Ovary (tissue), 9 donors: Measurements from ENCODE around the gene ARHGAP22. TPM values are rescaled to one million over a fixed set of nuclear protein-coding genes. Genes with fewer than 3 reads are reported as not detected.
A peak's percentile ranks its signal among the peaks of the same experiment; 100 is the strongest.

Source experiments
- DNase-seq, 5 donors: peaks; one replicate each; pipeline ENCODE4 v3.0.0-alpha.2; 2019 to 2020
- H3K27ac ChIP-seq, 2 donors: fragments of 200-600 bp; one replicate each; pipeline versions ENCODE4 v1.5.1 to v1.8.0; 2019 to 2022
- H3K27me3 ChIP-seq: fragments of 200-600 bp; one replicate; pipeline ENCODE4 v1.8.0; 2022
- H3K36me3 ChIP-seq: fragments of 200-600 bp; sonication (generic); one replicate; pipeline ENCODE4 v1.5.1; 2019
- H3K4me1 ChIP-seq: one replicate; pipeline ENCODE4 v1.8.1; 2013; ENCODE audit warnings: mild to moderate bottlenecking, moderate library complexity; ENCODE audit not compliant: insufficient read depth
- H3K4me3 ChIP-seq: fragments of 200-600 bp; sonication (generic); one replicate; pipeline ENCODE4 v1.5.1; 2017
- H3K9me3 ChIP-seq, 2 donors: fragments of 200-600 bp in 1 of 2; sonication (generic) in 1 of 2; one replicate each; pipeline versions ENCODE4 v1.5.1 to v1.8.1; 2013 to 2019; ENCODE audit warnings: mild to moderate bottlenecking in 1 of 2, moderate library complexity in 1 of 2
- EP300 ChIP-seq: sonication (generic); formaldehyde crosslinking; IDR thresholded peaks from one replicate; pipeline ENCODE4 v1.6.1; 2017; ENCODE audit warnings: antibody characterized with exemption
- POLR2A ChIP-seq: fragments of 450-650 bp; IDR thresholded peaks from one replicate; pipeline ENCODE4 v1.6.1; 2017; ENCODE audit warnings: antibody characterized with exemption, mild to moderate bottlenecking, moderate library complexity
- WGBS, 3 donors: extraction: QIAGEN DNeasy Blood & Tissue Kit in 1 of 3; methylation state at CpG; one replicate each; pipeline versions ENCODE4 v1.1.5 to v1.1.7; 2013 to 2017; 5-methylcytosine and 5-hydroxymethylcytosine counted together
- intact Hi-C, 4 donors: fragments of 100-400 bp; cut with DNase I; formaldehyde crosslinking; loops; one replicate each; pipeline versions ENCODE4 v1.11.0 to v1.15.1; 2022 to 2023
- polyA plus RNA-seq, 2 donors: library from polyadenylated mRNA; stranded (reverse); fragments of 200-250 nt in 1 of 2; fragments of 350-450 nt in 1 of 2; fragmentation: Illumina TruSeq in 1 of 2; extraction: RNeasy Lipid Tissue Mini Kit (QIAGEN cat#74804) in 1 of 2; gene quantifications; one replicate each; pipeline ENCODE4 v1.2.3, GENCODE V29; 2013 to 2014
- total RNA-seq, 7 donors: library from RNA; depleted of rRNA in 2 of 7; stranded (reverse); fragments of >200 nt in 2 of 7; fragmentation: NEBNext Ultra II Directional in 3 of 7; extraction: Animal tissue kit (Norgen Biotek cat#: 25700) in 3 of 7; gene quantifications; one replicate each; pipeline versions ENCODE4 v1.1.0 to v1.2.4, GENCODE V29; 2016 to 2023
- TF ChIP-seq, protein P1 (sequence below), 3 donors: fragments of 450-650 bp in 2 of 3; fragments of 200-600 bp in 1 of 3; IDR thresholded peaks; one replicate each; pipeline versions ENCODE4 v1.5.1 to v1.8.0; 2016 to 2022; ENCODE audit warnings: antibody characterized with exemption in 3 of 3, mild to moderate bottlenecking in 1 of 3
- donor health status: DM: no; HTN: no; CAD: no; lungs with moderate emphysema.
- donor health status: DM: no; HTN: no; CAD: no.
- donor health status: Bipolar disorder and iron deficiency.
- donor health status: DM: yes; HTN: yes; CAD: no.
- donor health status: DM: no; HTN: no; CAD: no.
- donor health status: DM: yes; HTN: yes; CAD: no.

ARHGAP22 gene
- total and polyA plus RNA-seq, 9 donors: 3.9 to 14.3 (median 5.7) TPM

DNA sequence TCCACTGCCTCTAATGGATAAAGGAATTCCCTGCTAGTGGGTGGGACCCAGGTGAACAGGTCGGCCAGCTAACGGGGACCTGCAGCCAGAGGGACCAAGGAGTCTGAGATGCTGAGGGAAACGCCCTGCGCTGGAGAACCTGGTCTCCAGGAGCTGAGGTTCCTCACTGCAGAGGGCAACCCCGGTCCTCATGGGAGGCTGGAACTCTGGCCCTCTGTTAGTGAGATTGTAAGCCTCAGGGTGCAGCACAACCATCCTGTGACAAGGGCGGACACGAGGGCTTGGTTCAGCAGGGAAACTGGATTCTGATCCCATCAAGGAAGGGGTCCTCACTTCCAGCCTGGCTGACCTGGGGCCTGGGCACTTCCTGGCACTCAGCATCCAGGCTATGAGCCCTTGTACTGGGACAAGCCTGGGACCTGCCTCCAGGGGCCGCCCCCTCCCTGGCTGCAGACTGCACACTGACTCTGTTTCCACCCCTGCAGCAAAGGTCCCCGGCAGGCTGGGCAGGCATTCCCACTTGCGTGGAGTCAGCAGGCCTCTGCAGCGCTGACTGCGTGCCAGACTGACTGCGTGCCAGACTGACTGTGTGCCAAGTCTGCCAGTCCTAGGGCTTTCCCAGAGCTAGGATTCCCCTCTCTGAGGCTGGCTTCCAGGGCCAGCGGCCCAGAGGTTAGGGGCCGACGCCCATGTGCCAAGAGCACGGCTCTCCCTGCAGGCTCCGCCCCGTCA is 155.2 kb downstream of the ARHGAP22 start:
- no peaks in the 10 kb centered on the region for H3K36me3 ChIP-seq
- TF ChIP-seq EP300 (no peak), POLR2A (no peak)
- TF ChIP-seq, protein P1, sequence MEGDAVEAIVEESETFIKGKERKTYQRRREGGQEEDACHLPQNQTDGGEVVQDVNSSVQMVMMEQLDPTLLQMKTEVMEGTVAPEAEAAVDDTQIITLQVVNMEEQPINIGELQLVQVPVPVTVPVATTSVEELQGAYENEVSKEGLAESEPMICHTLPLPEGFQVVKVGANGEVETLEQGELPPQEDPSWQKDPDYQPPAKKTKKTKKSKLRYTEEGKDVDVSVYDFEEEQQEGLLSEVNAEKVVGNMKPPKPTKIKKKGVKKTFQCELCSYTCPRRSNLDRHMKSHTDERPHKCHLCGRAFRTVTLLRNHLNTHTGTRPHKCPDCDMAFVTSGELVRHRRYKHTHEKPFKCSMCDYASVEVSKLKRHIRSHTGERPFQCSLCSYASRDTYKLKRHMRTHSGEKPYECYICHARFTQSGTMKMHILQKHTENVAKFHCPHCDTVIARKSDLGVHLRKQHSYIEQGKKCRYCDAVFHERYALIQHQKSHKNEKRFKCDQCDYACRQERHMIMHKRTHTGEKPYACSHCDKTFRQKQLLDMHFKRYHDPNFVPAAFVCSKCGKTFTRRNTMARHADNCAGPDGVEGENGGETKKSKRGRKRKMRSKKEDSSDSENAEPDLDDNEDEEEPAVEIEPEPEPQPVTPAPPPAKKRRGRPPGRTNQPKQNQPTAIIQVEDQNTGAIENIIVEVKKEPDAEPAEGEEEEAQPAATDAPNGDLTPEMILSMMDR (IDR thresholded peaks at IDR 0.05): no peak
- peak in 1 of 5 donors; percentile 27 for DNase-seq
- H3K27me3 ChIP-seq: no peaks in the 10 kb centered on the region
- peaks cover 12% of the 10 kb centered on the region for H3K4me1 ChIP-seq
- H3K4me3 ChIP-seq: no peak overlapping the region
- 89 to 93% (median 90%) methylated on average over 19 of the region's 19 CpGs for WGBS, 3 donors
- no peaks in the 10 kb centered on the region for H3K9me3 ChIP-seq
- intact Hi-C loops: no loop called here
- no peak overlapping the region for H3K27ac ChIP-seq

DNA sequence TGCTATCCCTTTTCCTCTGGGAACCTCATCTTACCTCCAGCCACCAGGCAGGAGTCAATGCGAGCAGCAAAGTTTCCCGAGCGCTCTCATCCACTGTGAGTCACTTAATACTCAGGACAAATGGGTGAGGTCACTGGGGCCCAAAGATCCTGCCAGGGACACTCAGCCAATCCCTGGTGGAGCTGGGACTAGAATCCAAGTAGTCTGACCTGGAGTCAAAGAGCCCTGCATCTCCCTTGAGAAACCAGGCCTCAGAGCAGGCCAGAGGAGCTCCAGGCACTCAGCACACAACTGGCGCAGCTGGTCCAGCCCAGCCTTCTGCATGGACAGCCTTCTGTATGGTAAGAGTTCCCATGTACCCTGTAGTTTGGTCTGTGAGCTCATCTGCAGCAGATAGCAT is 156.1 kb downstream of the ARHGAP22 start:
- intact Hi-C loops: no loop called here
- TF ChIP-seq POLR2A (no peak), EP300 (no peak)
- TF ChIP-seq, protein P1 (IDR thresholded peaks at IDR 0.05): no peak
- 96 to 100% (median 96%) methylated on average over 4 of the region's 4 CpGs for WGBS, 3 donors
- Histone ChIP-seq H3K4me1 (peaks cover 7% of the 10 kb centered on the region), H3K9me3 (no peaks in the 10 kb centered on the region), H3K27ac (no peak overlapping the region), H3K4me3 (no peak overlapping the region), H3K27me3 (no peaks in the 10 kb centered on the region), H3K36me3 (no peaks in the 10 kb centered on the region)
- DNase-seq: no peak

DNA sequence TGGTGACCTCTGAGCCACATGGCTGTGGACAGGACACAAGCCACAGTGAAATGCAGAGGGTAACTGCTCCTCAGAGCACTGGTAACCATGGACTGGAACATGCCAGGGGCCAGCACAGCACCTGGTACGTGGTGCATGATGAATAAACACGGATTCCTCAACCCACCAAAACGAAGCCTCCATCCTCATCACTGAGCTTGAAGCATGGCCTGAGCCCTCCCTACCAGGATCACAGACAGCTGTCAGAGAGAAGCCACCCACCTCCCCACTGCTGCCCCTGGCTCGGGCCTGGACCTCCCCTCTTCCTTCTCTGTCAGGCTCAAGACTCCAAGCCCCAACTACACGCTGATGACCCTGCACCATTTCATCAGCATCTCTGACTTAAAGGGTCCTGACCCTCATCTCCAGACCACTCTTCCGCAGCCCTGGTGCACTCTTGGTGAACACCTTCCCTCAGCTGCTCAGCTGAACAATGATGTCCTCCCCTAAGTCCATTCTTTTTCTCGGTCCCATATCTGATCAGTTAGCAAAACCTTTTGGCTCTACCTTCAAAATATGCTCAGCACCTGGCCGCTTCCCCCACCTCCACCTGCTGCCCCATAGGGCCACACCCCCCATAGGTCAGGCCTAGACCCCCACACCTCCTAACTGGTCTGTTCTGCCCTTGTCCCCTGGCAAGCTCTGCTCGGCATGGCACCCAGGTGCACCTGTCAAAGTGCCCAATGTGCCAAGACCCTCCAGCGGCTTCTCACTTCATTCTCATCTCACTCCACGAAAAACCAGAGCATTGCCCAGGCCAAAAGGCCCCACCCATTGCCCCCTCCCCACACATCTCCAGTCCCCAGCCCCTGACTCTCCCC is 157.3 kb downstream of the ARHGAP22 start:
- TF ChIP-seq POLR2A (no peak), EP300 (no peak)
- TF ChIP-seq, protein P1 (IDR thresholded peaks at IDR 0.05): no peak

DNA sequence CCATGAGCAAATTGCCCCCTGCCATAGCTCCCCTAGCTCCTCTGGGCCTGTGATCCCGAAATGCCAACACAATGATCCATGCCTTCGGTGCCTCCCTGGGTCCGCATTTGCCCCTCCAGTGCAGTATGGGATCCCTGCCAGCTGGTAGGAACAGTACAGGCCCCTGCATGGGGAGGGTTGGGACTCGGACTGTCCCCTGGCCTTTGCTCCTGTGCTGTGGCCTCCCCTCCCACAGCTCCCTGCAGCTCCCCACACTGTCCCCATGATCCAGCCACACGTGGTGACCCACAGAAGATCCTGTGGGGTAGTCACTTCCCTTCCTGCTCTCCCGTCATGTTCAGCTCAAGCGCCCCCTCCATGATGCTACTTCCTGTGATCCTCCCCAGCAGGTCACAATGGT is 158.1 kb downstream of the ARHGAP22 start:
- TF ChIP-seq, protein P1 (IDR thresholded peaks at IDR 0.05): no peak
- no peak for TF ChIP-seq POLR2A
- no peak for TF ChIP-seq EP300
- Histone ChIP-seq H3K36me3 (no peaks in the 10 kb centered on the region), H3K27me3 (no peaks in the 10 kb centered on the region), H3K4me1 (no peaks in the 10 kb centered on the region), H3K9me3 (no peaks in the 10 kb centered on the region), H3K27ac (no peak overlapping the region), H3K4me3 (no peak overlapping the region)
- 91 to 92% (median 92%) methylated on average over 7 of the region's 7 CpGs for WGBS, 3 donors
- DNase-seq: peak in 1 of 5 donors; percentile 18
- intact Hi-C loops: no loop called here

More for the DNA sequence above, 157.3 kb downstream of the ARHGAP22 start:
- WGBS, 3 donors: 91 to 95% (median 95%) methylated on average over 11 of the region's 11 CpGs
- H3K9me3 ChIP-seq: no peaks in the 10 kb centered on the region
- no peak overlapping the region for H3K4me3 ChIP-seq
- H3K27me3 ChIP-seq: no peaks in the 10 kb centered on the region
- intact Hi-C loops: no loop called here
- H3K4me1 ChIP-seq: peaks cover 2% of the 10 kb centered on the region
- H3K36me3 ChIP-seq: no peaks in the 10 kb centered on the region
- DNase-seq: peak in 1 of 5 donors; percentile 10
- H3K27ac ChIP-seq: no peak overlapping the region
